ENCODE measurements around the gene PDLIM3.
A peak's percentile ranks its signal among the peaks of the same experiment; 100 is the strongest.
"Not testable (repeated sequence)": the region's sequence is repeated elsewhere in the genome, so short reads cannot be mapped to it uniquely, and the experiment has no call there.

Gene PDLIM3

DNA sequence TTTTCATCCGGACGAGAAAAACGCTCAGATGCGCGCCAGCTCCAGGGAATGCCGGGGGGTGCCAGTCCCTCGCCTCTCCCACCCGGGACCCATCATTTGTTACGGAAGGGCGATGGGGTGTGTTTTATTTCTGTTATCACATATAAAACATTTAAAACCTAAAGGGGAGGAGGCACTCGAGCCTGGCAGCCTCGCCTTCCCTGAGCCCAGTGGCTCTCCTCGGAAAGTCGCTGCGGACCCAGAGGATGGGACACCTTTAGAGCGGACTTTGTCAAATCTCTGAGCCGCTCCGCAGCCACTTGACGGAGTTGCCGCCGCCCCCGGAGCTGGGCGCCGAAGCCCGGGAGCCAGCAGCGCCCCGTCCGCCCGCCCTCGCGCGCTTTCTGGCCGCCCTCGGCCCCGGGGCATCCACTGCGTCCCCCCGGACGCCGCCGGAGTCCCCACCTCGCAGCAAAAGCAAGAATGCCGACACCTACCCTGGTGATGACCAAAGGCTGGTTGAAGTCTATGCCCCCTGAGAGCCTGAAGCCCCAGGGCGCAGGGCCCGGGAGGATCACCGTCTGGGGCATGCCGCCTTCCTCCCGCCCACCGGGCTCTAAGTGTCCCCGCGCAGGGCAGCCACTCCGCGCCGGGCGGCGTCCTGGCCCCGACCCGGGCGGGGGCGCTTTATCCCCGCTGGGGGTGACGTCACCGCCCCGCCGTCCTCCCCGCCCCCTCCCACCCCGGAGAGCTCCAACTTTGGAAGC is at the start of gene PDLIM3:
TSS of gene PDLIM3 (minus strand) at position 642 of the 746 bp plus-strand sequence. CDS start at position 569, 73 bp downstream.
- peak; percentile 47 for DNase-seq (ENCODE audit: low spot score)

DNA sequence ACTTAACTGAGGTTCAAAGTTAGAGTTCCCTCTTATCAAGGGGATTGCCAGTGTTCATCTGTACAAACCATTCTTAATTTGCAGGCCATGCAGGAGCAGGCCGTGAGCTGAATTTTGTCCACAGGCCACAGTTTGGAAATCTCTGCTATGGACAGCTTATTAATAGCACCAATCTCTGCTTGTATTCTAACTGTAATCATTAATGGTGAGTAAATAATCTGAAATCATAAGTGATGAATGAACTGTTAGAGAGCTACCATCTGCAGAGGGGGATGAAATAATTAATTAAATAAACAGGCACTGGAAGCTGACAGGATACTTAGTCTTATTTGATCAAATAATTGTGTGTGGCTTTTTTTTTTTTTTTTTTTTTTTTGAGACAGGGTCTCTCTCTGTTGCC is 48.5 kb upstream of the PDLIM3 start:
- no peak for DNase-seq (ENCODE audit: low spot score)

- no peak for DNase-seq (ENCODE audit: low spot score)
Observed at GRCh38 chr4:185582651-185583400, 47.5 kb upstream of the PDLIM3 start.

DNA sequence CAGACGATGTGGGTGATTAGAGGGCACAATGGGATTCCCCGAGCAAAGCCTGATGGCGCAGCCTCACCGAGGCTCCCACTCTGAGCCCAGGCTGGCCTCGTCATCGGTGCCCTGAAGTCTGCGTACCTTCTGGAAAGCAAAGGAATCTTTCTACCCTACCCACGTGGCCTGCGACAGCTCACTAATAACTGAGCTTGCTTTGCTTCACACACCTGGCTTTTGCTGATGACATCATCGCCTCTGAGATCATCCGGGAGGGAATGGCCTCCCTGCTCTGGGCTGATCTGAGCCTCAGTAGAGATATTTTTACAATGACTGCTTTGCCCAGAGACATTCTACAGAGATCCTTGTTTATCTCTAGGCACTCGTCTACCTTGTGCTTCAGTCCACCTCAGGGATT is 45.4 kb upstream of the PDLIM3 start:
- no peak for DNase-seq (ENCODE audit: low spot score)

GRCh38 chr4:185578284-185578683 is 43.0 kb upstream of the PDLIM3 start:
- no peak for DNase-seq (ENCODE audit: low spot score)

DNA sequence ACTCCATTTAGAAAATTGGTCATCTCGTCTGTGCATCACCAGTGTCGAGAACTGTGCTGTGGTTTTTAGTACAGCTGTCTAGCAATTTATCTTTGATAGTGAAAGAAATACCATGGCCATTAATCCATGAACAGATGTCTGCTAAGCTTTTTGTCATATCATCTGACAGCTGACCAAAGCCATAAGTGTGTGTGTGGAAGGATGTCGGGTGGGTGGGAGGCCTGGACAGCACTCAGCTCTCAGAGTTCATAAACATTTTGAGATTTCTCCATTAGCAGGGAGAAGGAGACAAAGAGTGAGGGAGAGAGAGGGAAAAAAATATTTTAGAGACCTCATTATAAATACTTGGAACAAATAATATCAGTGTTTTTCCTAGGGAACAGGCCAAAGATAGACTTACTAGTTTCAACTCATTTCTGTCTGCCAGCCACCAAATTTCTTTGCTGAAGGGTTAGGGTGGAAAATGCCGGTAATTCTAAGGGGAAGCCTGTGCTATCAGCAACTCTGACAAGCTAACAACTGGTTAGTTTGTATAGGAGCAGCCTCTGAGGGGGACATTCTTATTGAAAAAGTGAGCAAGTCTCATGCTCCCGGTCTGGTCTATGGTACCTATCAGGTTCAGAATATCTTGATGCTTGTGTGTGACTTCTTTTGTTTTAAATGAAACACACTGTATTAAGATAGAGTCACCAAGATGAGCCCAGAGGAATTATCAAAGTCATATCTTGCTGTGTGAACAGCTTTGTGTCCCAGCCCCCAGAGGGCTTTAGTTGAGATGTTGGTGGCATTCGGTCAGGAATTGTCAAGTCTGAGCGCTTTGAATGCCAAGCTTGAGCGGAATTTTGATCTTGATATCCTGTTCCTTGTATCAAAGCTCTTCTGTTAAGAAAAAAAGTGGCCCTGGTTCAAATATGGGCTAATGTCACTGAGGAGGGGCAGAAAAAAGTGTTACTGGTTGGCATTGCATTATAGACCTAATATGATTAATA is 41.9 kb upstream of the PDLIM3 start:
- no peak for DNase-seq (ENCODE audit: low spot score)

- no peak for DNase-seq (ENCODE audit: low spot score)
Observed at GRCh38 chr4:185576314-185576961, 41.1 kb upstream of the PDLIM3 start.

GRCh38 chr4:185573651-185574199 is 38.4 kb upstream of the PDLIM3 start:
- DNase-seq (ENCODE audit: low spot score) = peak; percentile 82

DNA sequence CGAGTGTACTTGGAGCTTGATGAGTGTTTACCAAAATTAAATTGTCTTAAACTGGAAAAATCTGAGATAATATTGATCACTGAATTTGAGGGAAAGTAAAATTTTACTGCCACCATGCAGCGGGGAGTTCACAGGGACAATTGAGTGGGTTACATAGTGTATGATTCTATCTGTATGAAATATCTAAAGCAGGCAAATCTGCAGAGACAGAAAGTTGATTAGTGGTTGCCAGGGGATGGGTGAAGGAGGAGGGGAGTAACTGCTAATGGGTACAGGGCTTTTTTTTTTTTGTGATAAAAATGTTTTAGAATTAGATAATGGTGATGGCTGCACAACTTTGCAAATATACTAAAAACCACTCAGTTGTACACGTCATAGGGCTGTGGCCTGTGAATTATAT is 35.4 kb upstream of the PDLIM3 start:
- DNase-seq (ENCODE audit: low spot score) = no peak

GRCh38 chr4:185567381-185568376 is 32.4 kb upstream of the PDLIM3 start:
- peak; percentile 96 for DNase-seq (ENCODE audit: low spot score)

GRCh38 chr4:185566972-185567371 is 31.7 kb upstream of the PDLIM3 start:
- peak; percentile 68 for DNase-seq (ENCODE audit: low spot score)

- DNase-seq (ENCODE audit: low spot score) = peak; percentile 52
Observed at GRCh38 chr4:185566425-185566824, 31.1 kb upstream of the PDLIM3 start.

- DNase-seq (ENCODE audit: low spot score) = no peak
Observed at GRCh38 chr4:185565696-185566095, 30.4 kb upstream of the PDLIM3 start.

DNA sequence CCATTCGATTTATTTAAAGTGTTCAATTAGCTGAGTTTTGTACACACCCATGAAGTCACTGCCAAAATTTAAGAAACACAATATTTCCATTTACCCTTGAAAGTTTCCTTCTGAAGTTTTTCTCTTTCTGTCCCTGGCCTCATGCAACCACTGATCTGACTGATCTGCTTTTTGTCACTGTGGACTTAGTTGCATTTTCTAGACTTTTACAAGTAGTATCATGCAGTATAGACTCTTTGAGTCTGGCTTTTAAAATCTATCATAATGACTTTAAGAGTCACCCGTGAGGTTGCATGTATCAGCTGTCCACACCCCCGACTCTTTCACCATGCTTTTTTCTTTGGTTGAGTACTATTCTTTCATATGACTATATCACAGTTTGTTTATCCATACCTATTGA is 29.0 kb upstream of the PDLIM3 start:
- no peak for DNase-seq (ENCODE audit: low spot score)

DNA sequence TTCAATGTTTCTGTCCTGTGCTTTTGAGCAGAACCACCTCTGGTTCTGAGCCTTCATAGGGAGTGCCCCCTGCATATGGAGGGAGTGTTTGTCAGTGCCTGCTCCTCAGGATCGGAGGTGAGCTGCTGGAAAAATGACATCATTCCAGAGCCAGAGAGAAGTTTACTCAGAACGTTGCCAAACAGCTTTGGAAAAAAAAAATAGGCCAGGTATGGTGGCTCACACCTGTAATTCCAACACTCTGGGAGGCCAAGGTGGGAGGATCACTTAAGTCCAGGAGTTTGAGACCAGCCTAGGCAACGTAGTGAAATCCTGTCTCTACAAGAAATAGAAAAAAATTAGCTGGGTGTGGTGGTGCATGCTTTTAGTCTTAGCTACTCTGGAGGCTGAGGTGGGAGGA is 27.2 kb upstream of the PDLIM3 start:
- DNase-seq (ENCODE audit: low spot score) = no peak

DNA sequence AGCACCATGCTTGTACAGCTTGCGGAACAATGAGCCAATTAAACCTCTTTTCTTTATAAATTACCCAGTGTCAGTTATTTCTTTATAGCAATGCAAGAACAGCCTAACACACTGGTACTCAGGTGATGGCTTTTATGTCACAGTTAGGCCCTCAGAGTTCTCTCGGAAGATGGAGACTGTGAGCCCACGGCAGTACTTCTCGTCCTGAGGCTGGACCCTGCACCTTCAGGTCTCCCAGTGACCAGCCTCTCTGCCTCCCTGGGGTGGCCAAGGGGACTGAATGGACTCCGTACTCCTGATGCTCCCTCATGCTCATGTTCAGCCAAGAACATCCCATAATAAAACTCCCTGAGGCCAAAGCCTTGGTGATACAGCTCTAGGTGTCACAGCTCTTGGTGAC is 25.0 kb upstream of the PDLIM3 start:
- DNase-seq (ENCODE audit: low spot score) = no peak

DNA sequence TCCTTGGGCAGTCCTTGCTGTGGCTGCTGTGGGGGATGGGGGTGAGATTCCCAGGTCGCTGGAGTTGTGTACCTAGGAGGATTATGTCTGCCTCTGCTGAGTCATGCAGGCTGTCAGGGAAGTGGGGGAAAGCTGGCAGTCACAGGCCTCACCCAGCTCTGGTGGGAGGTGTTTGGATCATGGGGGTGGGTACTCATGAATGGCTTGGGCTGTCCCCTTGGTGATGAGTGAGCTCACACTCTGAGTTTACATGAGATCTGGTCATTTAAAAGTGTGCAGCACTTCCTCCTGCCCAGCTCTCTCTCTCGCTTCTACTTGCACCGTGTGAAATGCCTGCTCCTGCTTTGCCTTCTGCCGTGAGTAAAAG is 24.6 kb upstream of the PDLIM3 start:
- no peak for DNase-seq (ENCODE audit: low spot score)

DNA sequence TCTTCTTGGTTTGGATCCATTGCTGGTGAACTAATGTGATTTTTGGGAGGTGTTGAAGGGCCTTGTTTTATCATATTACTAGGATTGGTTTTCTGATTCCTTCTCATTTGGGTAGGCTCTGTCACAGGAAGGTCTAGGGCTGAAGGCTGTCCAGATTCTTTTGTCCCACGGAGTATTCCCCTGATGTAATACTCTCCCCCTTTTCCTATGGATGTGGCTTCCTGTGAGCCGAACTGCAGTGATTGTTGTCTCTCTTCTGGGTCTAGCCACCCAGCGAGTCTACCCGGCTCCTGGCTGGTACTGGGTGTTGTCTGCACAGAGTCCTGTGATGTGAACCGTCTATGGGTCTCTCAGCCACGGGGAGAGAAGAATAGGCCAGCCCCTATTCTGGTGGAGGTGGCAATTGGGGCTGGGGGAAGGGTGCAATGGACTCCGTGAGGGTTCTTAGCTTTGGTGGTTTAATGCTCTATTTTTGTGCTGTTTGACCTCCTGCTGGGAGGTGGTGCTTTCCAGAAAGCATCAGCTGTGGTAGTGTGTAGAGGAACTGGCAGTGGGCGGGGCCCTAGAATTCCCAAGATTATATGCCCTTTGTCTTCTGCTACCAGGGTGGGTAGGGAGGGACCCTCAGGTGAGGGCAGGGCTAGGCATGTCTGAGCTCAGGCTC is 24.1 kb upstream of the PDLIM3 start:
- DNase-seq (ENCODE audit: low spot score) = not testable (repeated sequence)

GRCh38 chr4:185554365-185555126 is 19.2 kb upstream of the PDLIM3 start:
- DNase-seq (ENCODE audit: low spot score) = no peak
